IMR-90 (cell line): Measurements from ENCODE around the gene CAPZA1.

Experiments used
- CTCF ChIP-seq: conservative IDR thresholded peaks from 2 replicates; pipeline ENCODE4 v1.5.1; 2012; ENCODE audit warnings: mild to moderate bottlenecking, low read depth, low read length, improper control_type of control experiment
- FOS ChIP-seq: fragments of 150-350 bp; IDR thresholded peaks from 2 replicates; pipeline ENCODE4 v1.6.1; 2016; ENCODE audit warnings: low read depth, low read length
- MXI1 ChIP-seq: IDR thresholded peaks from 2 replicates; pipeline ENCODE4 v1.6.1; 2012; ENCODE audit warnings: low read depth, mild to moderate bottlenecking, low read length, moderate library complexity, borderline replicate concordance
- POLR2A ChIP-seq: IDR thresholded peaks from 2 replicates; pipeline ENCODE4 v1.6.1; 2012; ENCODE audit warnings: mild to moderate bottlenecking, low read depth, low read length
- RAD21 ChIP-seq: IDR thresholded peaks from 2 replicates; pipeline ENCODE4 v1.6.1; 2012; ENCODE audit warnings: low read length, improper control_type of control experiment
- RCOR1 ChIP-seq: IDR thresholded peaks from 2 replicates; pipeline ENCODE4 v1.6.1; 2012; ENCODE audit warnings: mild to moderate bottlenecking, low read length, improper control_type of control experiment; ENCODE audit not compliant: insufficient replicate concordance

- TF ChIP-seq FOS (no peak), CTCF (no peak), RCOR1 (no peak), MXI1 (no peak), POLR2A (no peak), RAD21 (no peak)
Observed at GRCh38 chr1:112697781-112698201, 78.2 kb downstream of the CAPZA1 start.
